Measurements from ENCODE around the gene C17orf107. TPM values are rescaled to one million over a fixed set of nuclear protein-coding genes. Genes with fewer than 3 reads are reported as not detected.

The C17orf107 gene
- total and polyA plus RNA-seq, 2 of the 13 experiments (the other 11 are each of a cell fraction or from before 2014, with no cell fraction given), result 0.20 to 0.59 TPM

DNA sequence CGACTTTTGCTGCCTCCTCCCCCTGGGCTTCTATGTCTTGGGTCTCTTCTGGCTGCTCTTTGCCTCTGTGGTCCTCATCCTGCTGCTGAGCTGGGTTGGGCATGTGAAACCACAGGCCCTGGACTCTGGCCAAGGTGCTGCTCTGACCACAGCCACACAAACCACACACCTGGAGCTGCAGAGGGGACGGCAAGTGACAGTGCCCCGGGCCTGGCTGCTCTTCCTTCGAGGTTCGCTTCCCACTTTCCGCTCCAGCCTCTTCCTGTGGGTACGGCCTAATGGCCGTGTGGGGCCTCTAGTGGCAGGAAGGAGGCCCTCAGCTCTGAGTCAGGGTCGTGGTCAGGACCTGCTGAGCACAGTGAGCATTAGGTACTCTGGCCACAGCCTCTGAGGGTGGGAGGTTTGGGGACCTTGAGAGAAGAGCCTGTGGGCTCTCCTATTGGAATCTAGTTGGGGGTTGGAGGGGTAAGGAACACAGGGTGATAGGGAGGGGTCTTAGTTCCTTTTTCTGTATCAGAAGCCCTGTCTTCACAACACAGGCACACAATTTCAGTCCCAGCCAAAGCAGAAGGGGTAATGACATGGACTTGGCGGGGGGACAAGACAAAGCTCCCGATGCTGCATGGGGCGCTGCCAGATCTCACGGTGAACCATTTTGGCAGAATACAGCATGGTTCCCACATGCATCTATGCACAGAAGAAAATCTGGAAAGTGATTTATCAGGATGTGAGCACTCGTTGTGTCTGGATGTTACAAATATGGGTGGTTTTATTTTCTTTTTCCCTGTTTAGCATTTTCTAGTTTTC, 35.0 kb downstream of the C17orf107 start (continued):
- TF ChIP-seq, protein P1, sequence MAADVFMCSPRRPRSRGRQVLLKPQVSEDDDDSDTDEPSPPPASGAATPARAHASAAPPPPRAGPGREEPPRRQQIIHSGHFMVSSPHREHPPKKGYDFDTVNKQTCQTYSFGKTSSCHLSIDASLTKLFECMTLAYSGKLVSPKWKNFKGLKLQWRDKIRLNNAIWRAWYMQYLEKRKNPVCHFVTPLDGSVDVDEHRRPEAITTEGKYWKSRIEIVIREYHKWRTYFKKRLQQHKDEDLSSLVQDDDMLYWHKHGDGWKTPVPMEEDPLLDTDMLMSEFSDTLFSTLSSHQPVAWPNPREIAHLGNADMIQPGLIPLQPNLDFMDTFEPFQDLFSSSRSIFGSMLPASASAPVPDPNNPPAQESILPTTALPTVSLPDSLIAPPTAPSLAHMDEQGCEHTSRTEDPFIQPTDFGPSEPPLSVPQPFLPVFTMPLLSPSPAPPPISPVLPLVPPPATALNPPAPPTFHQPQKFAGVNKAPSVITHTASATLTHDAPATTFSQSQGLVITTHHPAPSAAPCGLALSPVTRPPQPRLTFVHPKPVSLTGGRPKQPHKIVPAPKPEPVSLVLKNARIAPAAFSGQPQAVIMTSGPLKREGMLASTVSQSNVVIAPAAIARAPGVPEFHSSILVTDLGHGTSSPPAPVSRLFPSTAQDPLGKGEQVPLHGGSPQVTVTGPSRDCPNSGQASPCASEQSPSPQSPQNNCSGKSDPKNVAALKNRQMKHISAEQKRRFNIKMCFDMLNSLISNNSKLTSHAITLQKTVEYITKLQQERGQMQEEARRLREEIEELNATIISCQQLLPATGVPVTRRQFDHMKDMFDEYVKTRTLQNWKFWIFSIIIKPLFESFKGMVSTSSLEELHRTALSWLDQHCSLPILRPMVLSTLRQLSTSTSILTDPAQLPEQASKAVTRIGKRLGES (CRISPR knock-in tag; IDR thresholded peaks at IDR 0.05; ENCODE audit: borderline replicate concordance), result no peak
- TF ChIP-seq, protein P2, sequence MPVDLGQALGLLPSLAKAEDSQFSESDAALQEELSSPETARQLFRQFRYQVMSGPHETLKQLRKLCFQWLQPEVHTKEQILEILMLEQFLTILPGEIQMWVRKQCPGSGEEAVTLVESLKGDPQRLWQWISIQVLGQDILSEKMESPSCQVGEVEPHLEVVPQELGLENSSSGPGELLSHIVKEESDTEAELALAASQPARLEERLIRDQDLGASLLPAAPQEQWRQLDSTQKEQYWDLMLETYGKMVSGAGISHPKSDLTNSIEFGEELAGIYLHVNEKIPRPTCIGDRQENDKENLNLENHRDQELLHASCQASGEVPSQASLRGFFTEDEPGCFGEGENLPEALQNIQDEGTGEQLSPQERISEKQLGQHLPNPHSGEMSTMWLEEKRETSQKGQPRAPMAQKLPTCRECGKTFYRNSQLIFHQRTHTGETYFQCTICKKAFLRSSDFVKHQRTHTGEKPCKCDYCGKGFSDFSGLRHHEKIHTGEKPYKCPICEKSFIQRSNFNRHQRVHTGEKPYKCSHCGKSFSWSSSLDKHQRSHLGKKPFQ (CRISPR knock-in tag; IDR thresholded peaks at IDR 0.05; ENCODE audit: insufficient replicate concordance), result no peak
- TF ChIP-seq, protein P3, sequence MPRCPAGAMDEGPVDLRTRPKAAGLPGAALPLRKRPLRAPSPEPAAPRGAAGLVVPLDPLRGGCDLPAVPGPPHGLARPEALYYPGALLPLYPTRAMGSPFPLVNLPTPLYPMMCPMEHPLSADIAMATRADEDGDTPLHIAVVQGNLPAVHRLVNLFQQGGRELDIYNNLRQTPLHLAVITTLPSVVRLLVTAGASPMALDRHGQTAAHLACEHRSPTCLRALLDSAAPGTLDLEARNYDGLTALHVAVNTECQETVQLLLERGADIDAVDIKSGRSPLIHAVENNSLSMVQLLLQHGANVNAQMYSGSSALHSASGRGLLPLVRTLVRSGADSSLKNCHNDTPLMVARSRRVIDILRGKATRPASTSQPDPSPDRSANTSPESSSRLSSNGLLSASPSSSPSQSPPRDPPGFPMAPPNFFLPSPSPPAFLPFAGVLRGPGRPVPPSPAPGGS (CRISPR knock-in tag; IDR thresholded peaks at IDR 0.05), result no peak
- TF ChIP-seq ZNF569 (CRISPR knock-in tag; IDR thresholded peaks at IDR 0.05; ENCODE audit: borderline replicate concordance) (no peak), TCF7 (IDR thresholded peaks at IDR 0.05; ENCODE audit: low read depth) (no peak), NFIC (IDR thresholded peaks at IDR 0.05; ENCODE audit: low read length) (no peak), RARA (CRISPR knock-in tag; IDR thresholded peaks at IDR 0.05) (no peak), SATB2 (CRISPR knock-in tag; IDR thresholded peaks at IDR 0.05) (no peak), ZNF251 (CRISPR knock-in tag; IDR thresholded peaks at IDR 0.05) (no peak), THAP11 (CRISPR knock-in tag; IDR thresholded peaks at IDR 0.05) (peak; percentile 50), ZNF703 (CRISPR knock-in tag; IDR thresholded peaks at IDR 0.05; ENCODE audit: borderline replicate concordance) (no peak), ZFX (CRISPR knock-in tag; IDR thresholded peaks at IDR 0.05; ENCODE audit: low read depth) (peak; percentile 78)
- TF ChIP-seq, protein P4, sequence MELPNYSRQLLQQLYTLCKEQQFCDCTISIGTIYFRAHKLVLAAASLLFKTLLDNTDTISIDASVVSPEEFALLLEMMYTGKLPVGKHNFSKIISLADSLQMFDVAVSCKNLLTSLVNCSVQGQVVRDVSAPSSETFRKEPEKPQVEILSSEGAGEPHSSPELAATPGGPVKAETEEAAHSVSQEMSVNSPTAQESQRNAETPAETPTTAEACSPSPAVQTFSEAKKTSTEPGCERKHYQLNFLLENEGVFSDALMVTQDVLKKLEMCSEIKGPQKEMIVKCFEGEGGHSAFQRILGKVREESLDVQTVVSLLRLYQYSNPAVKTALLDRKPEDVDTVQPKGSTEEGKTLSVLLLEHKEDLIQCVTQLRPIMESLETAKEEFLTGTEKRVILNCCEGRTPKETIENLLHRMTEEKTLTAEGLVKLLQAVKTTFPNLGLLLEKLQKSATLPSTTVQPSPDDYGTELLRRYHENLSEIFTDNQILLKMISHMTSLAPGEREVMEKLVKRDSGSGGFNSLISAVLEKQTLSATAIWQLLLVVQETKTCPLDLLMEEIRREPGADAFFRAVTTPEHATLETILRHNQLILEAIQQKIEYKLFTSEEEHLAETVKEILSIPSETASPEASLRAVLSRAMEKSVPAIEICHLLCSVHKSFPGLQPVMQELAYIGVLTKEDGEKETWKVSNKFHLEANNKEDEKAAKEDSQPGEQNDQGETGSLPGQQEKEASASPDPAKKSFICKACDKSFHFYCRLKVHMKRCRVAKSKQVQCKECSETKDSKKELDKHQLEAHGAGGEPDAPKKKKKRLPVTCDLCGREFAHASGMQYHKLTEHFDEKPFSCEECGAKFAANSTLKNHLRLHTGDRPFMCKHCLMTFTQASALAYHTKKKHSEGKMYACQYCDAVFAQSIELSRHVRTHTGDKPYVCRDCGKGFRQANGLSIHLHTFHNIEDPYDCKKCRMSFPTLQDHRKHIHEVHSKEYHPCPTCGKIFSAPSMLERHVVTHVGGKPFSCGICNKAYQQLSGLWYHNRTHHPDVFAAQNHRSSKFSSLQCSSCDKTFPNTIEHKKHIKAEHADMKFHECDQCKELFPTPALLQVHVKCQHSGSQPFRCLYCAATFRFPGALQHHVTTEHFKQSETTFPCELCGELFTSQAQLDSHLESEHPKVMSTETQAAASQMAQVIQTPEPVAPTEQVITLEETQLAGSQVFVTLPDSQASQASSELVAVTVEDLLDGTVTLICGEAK (IDR thresholded peaks at IDR 0.05), result no peak
- TF ChIP-seq, protein P4 (CRISPR knock-in tag; IDR thresholded peaks at IDR 0.05), result no peak

All from HepG2 (cell line).